Measurements from ENCODE around the gene LHPP.

GRCh38 chr10:124473070-124473469 is 11.4 kb downstream of the LHPP start:
- TF ChIP-seq, protein P1, sequence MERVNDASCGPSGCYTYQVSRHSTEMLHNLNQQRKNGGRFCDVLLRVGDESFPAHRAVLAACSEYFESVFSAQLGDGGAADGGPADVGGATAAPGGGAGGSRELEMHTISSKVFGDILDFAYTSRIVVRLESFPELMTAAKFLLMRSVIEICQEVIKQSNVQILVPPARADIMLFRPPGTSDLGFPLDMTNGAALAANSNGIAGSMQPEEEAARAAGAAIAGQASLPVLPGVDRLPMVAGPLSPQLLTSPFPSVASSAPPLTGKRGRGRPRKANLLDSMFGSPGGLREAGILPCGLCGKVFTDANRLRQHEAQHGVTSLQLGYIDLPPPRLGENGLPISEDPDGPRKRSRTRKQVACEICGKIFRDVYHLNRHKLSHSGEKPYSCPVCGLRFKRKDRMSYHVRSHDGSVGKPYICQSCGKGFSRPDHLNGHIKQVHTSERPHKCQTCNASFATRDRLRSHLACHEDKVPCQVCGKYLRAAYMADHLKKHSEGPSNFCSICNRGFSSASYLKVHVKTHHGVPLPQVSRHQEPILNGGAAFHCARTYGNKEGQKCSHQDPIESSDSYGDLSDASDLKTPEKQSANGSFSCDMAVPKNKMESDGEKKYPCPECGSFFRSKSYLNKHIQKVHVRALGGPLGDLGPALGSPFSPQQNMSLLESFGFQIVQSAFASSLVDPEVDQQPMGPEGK (CRISPR knock-in tag; IDR thresholded peaks at IDR 0.05; ENCODE audit: borderline replicate concordance): no peak
- TF ChIP-seq TOX (CRISPR knock-in tag; IDR thresholded peaks at IDR 0.05; ENCODE audit: borderline replicate concordance): no peak
- no peak for TF ChIP-seq ZNF8 (CRISPR knock-in tag; IDR thresholded peaks at IDR 0.05)
- TF ChIP-seq CREB5 (CRISPR knock-in tag; IDR thresholded peaks at IDR 0.05; ENCODE audit: low read depth): no peak
- TF ChIP-seq ESRRG (CRISPR knock-in tag; IDR thresholded peaks at IDR 0.05): no peak
- TF ChIP-seq RARB (CRISPR knock-in tag; IDR thresholded peaks at IDR 0.05): no peak
- TF ChIP-seq TSHZ2 (CRISPR knock-in tag; IDR thresholded peaks at IDR 0.05): no peak
- no peak for TF ChIP-seq ZFP3 (CRISPR knock-in tag; IDR thresholded peaks at IDR 0.05)
- no peak for TF ChIP-seq TCF4 (CRISPR knock-in tag; IDR thresholded peaks at IDR 0.05; ENCODE audit: borderline replicate concordance)
- TF ChIP-seq ARNTL (CRISPR knock-in tag; IDR thresholded peaks at IDR 0.05; ENCODE audit: borderline replicate concordance, low read depth): no peak

Measured in SK-N-SH treated with all-trans-retinoic acid at 6 μM for 48 hours (cell line).